Common myeloid progenitor, CD34-positive (primary cell): ENCODE results near the gene ATF7.

Experiments used
- CTCF ChIA-PET: fragments of 350-600 bp; sonication (Branson Sonifier 250); formaldehyde crosslinking; loops from one replicate; lab custom pipeline; 2021; ENCODE audit warnings: antibody characterized with exemption; lab: Charles Lee
- POLR2A ChIA-PET: fragments of 350-600 bp; sonication (Branson Sonifier 250); formaldehyde crosslinking; loops from one replicate; lab custom pipeline; 2021; ENCODE audit warnings: antibody characterized with exemption; lab: Charles Lee
- DNase-seq, 3 donors: peaks; one replicate each; pipeline versions ENCODE4 v3.0.0 to v3.0.0-alpha.2; 2013
- H3K27ac ChIP-seq, 2 experiments: 1 replicate in 1 of 2; 2 replicates in 1 of 2; pipeline ENCODE4 v1.7.0; 2013; ENCODE audit warnings: inconsistent platforms in 2 of 2, low read length in 2 of 2, mild to moderate bottlenecking in 2 of 2, low read depth in 1 of 2, moderate library complexity in 1 of 2; ENCODE audit not compliant: severe bottlenecking in 2 of 2, insufficient read depth in 1 of 2, poor library complexity in 1 of 2
- H3K27me3 ChIP-seq, 5 experiments: replicated peaks in 2 of 5; 1 replicate in 3 of 5; 2 replicates in 2 of 5; pipeline versions ENCODE4 v1.6.1 to v1.7.0; 2013; ENCODE audit warnings: low read length in 4 of 5, mild to moderate bottlenecking in 2 of 5, moderate library complexity in 2 of 5, inconsistent platforms in 1 of 5; ENCODE audit not compliant: insufficient read depth in 5 of 5, control insufficient read depth in 4 of 5
- H3K36me3 ChIP-seq, 4 experiments: 1 replicate in 2 of 4; 2 replicates in 2 of 4; pipeline versions ENCODE4 v1.6.1 to v1.7.0; 2013; ENCODE audit warnings: low read length in 3 of 4, control low read depth in 1 of 4, mild to moderate bottlenecking in 1 of 4; ENCODE audit not compliant: control insufficient read depth in 4 of 4, insufficient read depth in 4 of 4
- H3K4me1 ChIP-seq, 4 experiments: 1 replicate in 3 of 4; 2 replicates in 1 of 4; pipeline versions ENCODE4 v1.6.1 to v1.7.1; 2013; ENCODE audit warnings: low read length in 3 of 4, mild to moderate bottlenecking in 3 of 4, control low read depth in 1 of 4, inconsistent platforms in 1 of 4, moderate library complexity in 1 of 4; ENCODE audit not compliant: control insufficient read depth in 4 of 4, insufficient read depth in 4 of 4; ENCODE audit errors: control extremely low read depth in 1 of 4
- H3K4me3 ChIP-seq, 7 experiments: 1 replicate in 4 of 7; 2 replicates in 3 of 7; pipeline versions ENCODE4 v1.5.1 to v1.7.0; 2013; ENCODE audit warnings: mild to moderate bottlenecking in 7 of 7, low read length in 6 of 7, moderate library complexity in 6 of 7, inconsistent platforms in 2 of 7, low read depth in 2 of 7, control low read depth in 1 of 7; ENCODE audit not compliant: insufficient read depth in 4 of 7, control insufficient read depth in 1 of 7; ENCODE audit errors: extremely low read depth in 1 of 7
- H3K9me3 ChIP-seq, 5 experiments: 1 replicate in 4 of 5; 2 replicates in 1 of 5; pipeline versions ENCODE4 v1.6.1 to v1.7.1; 2013; ENCODE audit warnings: low read length in 4 of 5, mild to moderate bottlenecking in 2 of 5, inconsistent platforms in 1 of 5, low read depth in 1 of 5, moderate library complexity in 1 of 5; ENCODE audit not compliant: control insufficient read depth in 4 of 5, insufficient read depth in 2 of 5; ENCODE audit errors: control extremely low read depth in 1 of 5
- WGBS: methylation state at CpG from one replicate; pipeline ENCODE4 v1.1.5; 2013; ENCODE audit not compliant: insufficient coverage; 5-methylcytosine and 5-hydroxymethylcytosine counted together

Gene ATF7

GRCh38 chr12:53472056-53472582 is 154.1 kb downstream of the ATF7 start:
- POLR2A ChIA-PET: interaction anchor here (4.6 kb wide), 1 partner anchor 10 kb away, joined by 20 read pairs; no protein-coding TSS in a partner anchor

GRCh38 chr12:53468282-53468681 is 157.9 kb downstream of the ATF7 start:
- Histone ChIP-seq H3K4me1 (no peaks in the 10 kb centered on the region), H3K9me3 (no peaks in the 10 kb centered on the region), H3K27ac (no peak overlapping the region), H3K4me3 (no peak overlapping the region), H3K36me3 (peaks cover 57 to 97% (median 87%) of the 10 kb centered on the region in 4 experiments), H3K27me3 (no peaks in the 10 kb centered on the region)
- 100% methylated on average over 1 of the region's 1 CpG for WGBS
- no peak for DNase-seq
- ChIA-PET CTCF (interaction anchor here (0.7 to 4.1 kb wide), 6 partner anchors 8 to 120 kb away, joined by 3 to 14 read pairs (median 8); no protein-coding TSS in a partner anchor), POLR2A (interaction anchor here (0.6 to 0.7 kb wide), 2 partner anchors 14 to 64 kb away, joined by 3 read pairs; no protein-coding TSS in a partner anchor)

More at GRCh38 chr12:53472056-53472582, 154.1 kb downstream of the ATF7 start:
- Histone ChIP-seq H3K4me3 (no peak overlapping the region), H3K4me1 (no peaks in the 10 kb centered on the region), H3K27ac (no peak overlapping the region), H3K36me3 (peaks cover 58 to 97% (median 87%) of the 10 kb centered on the region in 4 experiments), H3K27me3 (no peaks in the 10 kb centered on the region), H3K9me3 (no peaks in the 10 kb centered on the region)
- DNase-seq: no peak
- CTCF ChIA-PET: interaction anchor here (1.3 to 8.9 kb wide), 4 partner anchors 11 to 120 kb away, joined by 5 to 130 read pairs (median 16); partner anchors contain the start of gene NPFF
- no CpG with 5 or more reads among the region's 1 CpG for WGBS

GRCh38 chr12:53467880-53468279 is 158.3 kb downstream of the ATF7 start:
- Histone ChIP-seq H3K4me3 (no peak overlapping the region), H3K27me3 (no peaks in the 10 kb centered on the region), H3K9me3 (no peaks in the 10 kb centered on the region), H3K36me3 (peaks cover 57 to 97% (median 88%) of the 10 kb centered on the region in 4 experiments), H3K27ac (no peak overlapping the region), H3K4me1 (no peaks in the 10 kb centered on the region)
- ChIA-PET POLR2A (interaction anchor here (0.7 kb wide), 1 partner anchor 13 kb away, joined by 3 read pairs; no protein-coding TSS in a partner anchor), CTCF (interaction anchor here (0.7 to 4.1 kb wide), 6 partner anchors 8 to 120 kb away, joined by 3 to 14 read pairs (median 8); no protein-coding TSS in a partner anchor)
- no peak for DNase-seq
- 80% methylated on average over 1 of the region's 2 CpGs for WGBS

GRCh38 chr12:53467082-53467481 is 159.1 kb downstream of the ATF7 start:
- H3K4me1 ChIP-seq: no peaks in the 10 kb centered on the region
- 100% methylated on average over 3 of the region's 5 CpGs for WGBS
- ChIA-PET CTCF (interaction anchor here (2.3 to 4.1 kb wide), 3 partner anchors 9 to 12 kb away, joined by 6 to 14 read pairs (median 9); no protein-coding TSS in a partner anchor), POLR2A (no interaction called here)
- H3K9me3 ChIP-seq: no peaks in the 10 kb centered on the region
- DNase-seq: no peak
- no peak overlapping the region for H3K27ac ChIP-seq
- no peaks in the 10 kb centered on the region for H3K27me3 ChIP-seq
- peaks cover 57 to 97% (median 88%) of the 10 kb centered on the region in 4 experiments for H3K36me3 ChIP-seq
- H3K4me3 ChIP-seq: no peak overlapping the region

- CTCF ChIA-PET: interaction anchor here (1.1 to 4.1 kb wide), 4 partner anchors 9 to 12 kb away, joined by 4 to 24 read pairs (median 12); no protein-coding TSS in a partner anchor
- peaks cover 55 to 97% (median 86%) of the 10 kb centered on the region in 4 experiments for H3K36me3 ChIP-seq
- no peak for DNase-seq
- H3K27me3 ChIP-seq: no peaks in the 10 kb centered on the region
- no peaks in the 10 kb centered on the region for H3K4me1 ChIP-seq
- H3K27ac ChIP-seq: no peak overlapping the region
- no peaks in the 10 kb centered on the region for H3K9me3 ChIP-seq
- POLR2A ChIA-PET: interaction anchor here (1.1 kb wide), 1 partner anchor 9 kb away, joined by 5 read pairs; no protein-coding TSS in a partner anchor
- H3K4me3 ChIP-seq: no peak overlapping the region
- 96% methylated on average over 2 of the region's 4 CpGs for WGBS
These were observed 159.5 kb downstream of the ATF7 start for GRCh38 chr12:53466640-53467039.

- no peak for DNase-seq
- 100% methylated on average over 1 of the region's 2 CpGs for WGBS
- no peaks in the 10 kb centered on the region for H3K4me1 ChIP-seq
- H3K27me3 ChIP-seq: no peaks in the 10 kb centered on the region
- no peaks in the 10 kb centered on the region for H3K9me3 ChIP-seq
- POLR2A ChIA-PET: interaction anchor here (1.1 kb wide), 1 partner anchor 8 kb away, joined by 5 read pairs; no protein-coding TSS in a partner anchor
- CTCF ChIA-PET: interaction anchor here (1.1 to 4.1 kb wide), 3 partner anchors 10 to 13 kb away, joined by 4 to 24 read pairs (median 14); no protein-coding TSS in a partner anchor
- H3K27ac ChIP-seq: no peak overlapping the region
- H3K36me3 ChIP-seq: peaks cover 56 to 99% (median 86%) of the 10 kb centered on the region in 4 experiments
- no peak overlapping the region for H3K4me3 ChIP-seq
These were observed 160.5 kb downstream of the ATF7 start for GRCh38 chr12:53465679-53466078.
